HepG2 (cell line): ENCODE results near the gene RREB1.

ENCODE experiments used
- ATF1 ChIP-seq: IDR thresholded peaks from 2 replicates; pipeline ENCODE4 v1.6.1; 2016; ENCODE audit warnings: mild to moderate bottlenecking, control low read depth
- BCL6 ChIP-seq: IDR thresholded peaks from 2 replicates; pipeline ENCODE4 v1.6.1; 2016; ENCODE audit warnings: missing genetic modification reagents, missing compliant biosample characterization
- CEBPB ChIP-seq: IDR thresholded peaks from 2 replicates; pipeline ENCODE4 v1.6.1; 2011; ENCODE audit warnings: low read depth, low read length, improper control_type of control experiment, borderline replicate concordance
- CREB1 ChIP-seq, 2 experiments: fragments of 450-650 bp in 1 of 2; IDR thresholded peaks; 2 replicates each; pipeline ENCODE4 v1.6.1; 2016 to 2017; ENCODE audit warnings: control low read depth in 1 of 2, mild to moderate bottlenecking in 1 of 2, missing compliant biosample characterization in 1 of 2, missing genetic modification characterization in 1 of 2
- ETV6 ChIP-seq: sonication (generic); formaldehyde crosslinking; conservative IDR thresholded peaks from 2 replicates; pipeline ENCODE4 v1.4.0; 2020; ENCODE audit warnings: missing genetic modification reagents
- HDAC2 ChIP-seq: sonication (generic); formaldehyde crosslinking; IDR thresholded peaks from 2 replicates; pipeline ENCODE4 v1.4.0; 2020; ENCODE audit warnings: missing genetic modification reagents
- JUND ChIP-seq: sonication (generic); formaldehyde crosslinking; IDR thresholded peaks from 2 replicates; pipeline ENCODE4 v1.8.0; 2022; ENCODE audit warnings: mild to moderate bottlenecking, missing genetic modification reagents
- NR2F1 ChIP-seq, 2 experiments: fragments of 450-650 bp in 1 of 2; formaldehyde crosslinking in 1 of 2; IDR thresholded peaks; 2 replicates each; pipeline versions ENCODE4 v1.5.0 to v1.6.1; 2016 to 2020; ENCODE audit warnings: mild to moderate bottlenecking in 1 of 2, missing compliant biosample characterization in 1 of 2, missing genetic modification reagents in 1 of 2, moderate library complexity in 1 of 2
- RXRA ChIP-seq: sonication (generic); formaldehyde crosslinking; IDR thresholded peaks from 2 replicates; pipeline ENCODE4 v1.5.1; 2020; ENCODE audit warnings: missing genetic modification reagents
- SRSF9 ChIP-seq: fragments of 200-400 bp; formaldehyde crosslinking; IDR thresholded peaks from 2 replicates; pipeline ENCODE4 v1.6.1; 2018; ENCODE audit warnings: borderline replicate concordance, mild to moderate bottlenecking, low read depth, low read length; ENCODE audit not compliant: insufficient read depth, poor library complexity, severe bottlenecking
- ZBTB33 ChIP-seq: sonication (generic); formaldehyde crosslinking; IDR thresholded peaks from 2 replicates; pipeline ENCODE4 v1.4.0; 2020; ENCODE audit warnings: missing genetic modification reagents
- TF ChIP-seq, protein P1 (sequence below): sonication (generic); formaldehyde crosslinking; IDR thresholded peaks from 2 replicates; pipeline ENCODE4 v1.4.0; 2020; ENCODE audit warnings: missing genetic modification reagents

DNA sequence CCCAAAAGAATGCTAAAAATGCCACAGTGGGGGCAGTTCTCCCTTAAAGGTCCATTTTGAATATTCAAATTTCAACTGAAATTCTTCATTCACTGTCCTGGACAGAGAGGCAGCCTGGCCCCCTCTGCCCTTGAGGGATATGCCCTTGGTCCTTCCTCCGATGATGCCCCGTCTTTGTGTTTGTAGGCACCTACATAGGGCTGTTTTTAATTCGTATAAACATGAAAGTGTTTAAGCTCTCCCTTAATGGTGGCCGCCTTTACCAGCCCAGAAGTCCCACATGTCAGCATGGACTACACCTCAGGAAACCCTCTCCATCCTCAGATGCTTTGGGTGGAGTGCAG is 135.0 kb downstream of the RREB1 start:
- TF ChIP-seq CEBPB (no peak), NR2F1 (CRISPR knock-in tag; IDR thresholded peaks at IDR 0.05) (no peak), CREB1 (IDR thresholded peaks at IDR 0.05) (no peak), CREB1 (CRISPR knock-in tag; IDR thresholded peaks at IDR 0.05) (no peak), ATF1 (CRISPR knock-in tag) (no peak), BCL6 (CRISPR knock-in tag) (no peak), RXRA (CRISPR knock-in tag) (no peak), ZBTB33 (CRISPR knock-in tag) (no peak), ETV6 (CRISPR knock-in tag) (no peak), SRSF9 (no peak), JUND (CRISPR knock-in tag) (no peak), HDAC2 (CRISPR knock-in tag) (no peak)
- TF ChIP-seq, protein P1, sequence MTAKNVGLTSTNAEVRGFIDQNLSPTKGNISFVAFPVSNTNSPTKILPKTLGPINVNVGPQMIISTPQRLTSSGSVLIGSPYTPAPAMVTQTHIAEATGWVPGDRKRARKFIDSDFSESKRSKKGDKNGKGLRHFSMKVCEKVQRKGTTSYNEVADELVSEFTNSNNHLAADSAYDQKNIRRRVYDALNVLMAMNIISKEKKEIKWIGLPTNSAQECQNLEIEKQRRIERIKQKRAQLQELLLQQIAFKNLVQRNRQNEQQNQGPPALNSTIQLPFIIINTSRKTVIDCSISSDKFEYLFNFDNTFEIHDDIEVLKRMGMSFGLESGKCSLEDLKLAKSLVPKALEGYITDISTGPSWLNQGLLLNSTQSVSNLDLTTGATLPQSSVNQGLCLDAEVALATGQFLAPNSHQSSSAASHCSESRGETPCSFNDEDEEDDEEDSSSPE: no peak
